Kidney (tissue), 14 donors: ENCODE data around the gene RBL2. TPM values are rescaled to one million over a fixed set of nuclear protein-coding genes. Genes with fewer than 3 reads are reported as not detected.

ENCODE experiments used
- DNase-seq, 5 donors: peaks; one replicate each; pipeline ENCODE4 v3.0.0-alpha.2; 2013 to 2020
- FAIRE-seq: peaks from 2 replicates; lab custom pipeline; 2012; peaks lifted over from hg19 to GRCh38; lab: Jason Lieb, UNC
- H3K27ac ChIP-seq, 2 donors: one replicate each; pipeline ENCODE4 v1.7.0; 2013; ENCODE audit warnings: low read depth in 2 of 2, low read length in 2 of 2, inconsistent platforms in 1 of 2
- H3K27me3 ChIP-seq: one replicate; pipeline ENCODE4 v1.7.1; 2013; ENCODE audit warnings: low read length, inconsistent platforms; ENCODE audit not compliant: control insufficient read depth, insufficient read depth
- H3K36me3 ChIP-seq, 3 donors: one replicate each; pipeline versions ENCODE4 v1.7.0 to v1.7.1; 2013; ENCODE audit warnings: low read length in 3 of 3, control low read depth in 1 of 3, inconsistent platforms in 1 of 3; ENCODE audit not compliant: insufficient read depth in 3 of 3, control insufficient read depth in 2 of 3
- H3K4me1 ChIP-seq, 3 donors: one replicate each; pipeline versions ENCODE4 v1.7.0 to v1.7.1; 2013; ENCODE audit warnings: low read length in 3 of 3, inconsistent platforms in 1 of 3, low read depth in 1 of 3; ENCODE audit not compliant: control insufficient read depth in 2 of 3, insufficient read depth in 2 of 3
- H3K4me3 ChIP-seq, 3 donors: one replicate each; pipeline versions ENCODE4 v1.7.0 to v1.8.1; 2013; ENCODE audit warnings: low read length in 3 of 3, control low read depth in 1 of 3, inconsistent platforms in 1 of 3
- H3K9ac ChIP-seq, 3 donors: one replicate each; pipeline versions ENCODE4 v1.7.0 to v1.7.1; 2013; ENCODE audit warnings: low read length in 3 of 3, control low read depth in 1 of 3, inconsistent platforms in 1 of 3
- H3K9me3 ChIP-seq, 3 donors: one replicate each; pipeline versions ENCODE4 v1.7.0 to v1.7.1; 2013; ENCODE audit warnings: low read length in 3 of 3, control low read depth in 1 of 3, inconsistent platforms in 1 of 3; ENCODE audit not compliant: control insufficient read depth in 2 of 3, insufficient read depth in 1 of 3
- intact Hi-C: fragments of 100-400 bp; cut with DNase I; formaldehyde crosslinking; loops from one replicate; pipeline ENCODE4 v1.11.1; 2022
- polyA plus RNA-seq: library from polyadenylated mRNA; stranded (reverse); fragments of 350-450 nt; fragmentation: Illumina TruSeq; extraction: RNeasy Lipid Tissue Mini Kit (QIAGEN cat#74804); gene quantifications from one replicate; pipeline ENCODE4 v1.2.3, GENCODE V29; 2014; ENCODE audit warnings: low read depth, low replicate concordance; ENCODE audit not compliant: insufficient read depth
- total RNA-seq: library from RNA; stranded (reverse); fragmentation: NEBNext Ultra II Directional; extraction: Animal tissue kit (Norgen Biotek cat#: 25700); gene quantifications from one replicate; pipeline ENCODE4 v1.2.1, GENCODE V29; 2021
- TF ChIP-seq, protein P1 (sequence below): IDR thresholded peaks from 3 replicates; pipeline ENCODE4 v1.5.1; 2012; ENCODE audit warnings: mild to moderate bottlenecking, moderate library complexity, borderline replicate concordance; ENCODE audit not compliant: insufficient read depth; ENCODE audit errors: extremely low read depth
- donor health status: control.
- donor health status: control.
- donor health status: control.
- donor health status: control.
- donor health status: control.
- donor health status: DM: yes; HTN: yes; CAD: no.
- donor health status: Normal renal cell carcinoma (clear cell type).

RBL2 gene
- total and polyA plus RNA-seq, 2 donors from 2014 or later, result 22.7 to 67.9 TPM

- H3K4me1 ChIP-seq, result peaks cover 10 to 27% (median 24%) of the 10 kb centered on the region in 3 donors
- peak overlapping the region; percentile 59 to 68 for H3K27ac ChIP-seq
- peaks cover 0 to 10% (median 6%) of the 10 kb centered on the region in 3 donors for H3K36me3 ChIP-seq
- peak overlapping the region in 2 of 3 donors; percentile 73 to 76 for H3K4me3 ChIP-seq
- no peaks in the 10 kb centered on the region for H3K27me3 ChIP-seq
- no peak for FAIRE-seq
- intact Hi-C loops, result no loop called here
- peak in 1 of 5 donors; percentile 9 for DNase-seq
- TF ChIP-seq, protein P1, sequence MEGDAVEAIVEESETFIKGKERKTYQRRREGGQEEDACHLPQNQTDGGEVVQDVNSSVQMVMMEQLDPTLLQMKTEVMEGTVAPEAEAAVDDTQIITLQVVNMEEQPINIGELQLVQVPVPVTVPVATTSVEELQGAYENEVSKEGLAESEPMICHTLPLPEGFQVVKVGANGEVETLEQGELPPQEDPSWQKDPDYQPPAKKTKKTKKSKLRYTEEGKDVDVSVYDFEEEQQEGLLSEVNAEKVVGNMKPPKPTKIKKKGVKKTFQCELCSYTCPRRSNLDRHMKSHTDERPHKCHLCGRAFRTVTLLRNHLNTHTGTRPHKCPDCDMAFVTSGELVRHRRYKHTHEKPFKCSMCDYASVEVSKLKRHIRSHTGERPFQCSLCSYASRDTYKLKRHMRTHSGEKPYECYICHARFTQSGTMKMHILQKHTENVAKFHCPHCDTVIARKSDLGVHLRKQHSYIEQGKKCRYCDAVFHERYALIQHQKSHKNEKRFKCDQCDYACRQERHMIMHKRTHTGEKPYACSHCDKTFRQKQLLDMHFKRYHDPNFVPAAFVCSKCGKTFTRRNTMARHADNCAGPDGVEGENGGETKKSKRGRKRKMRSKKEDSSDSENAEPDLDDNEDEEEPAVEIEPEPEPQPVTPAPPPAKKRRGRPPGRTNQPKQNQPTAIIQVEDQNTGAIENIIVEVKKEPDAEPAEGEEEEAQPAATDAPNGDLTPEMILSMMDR, result no peak
- no peaks in the 10 kb centered on the region for H3K9me3 ChIP-seq
- H3K9ac ChIP-seq, result peak overlapping the region in 1 of 3 donors; percentile 35
Observed at GRCh38 chr16:53501216-53501859, 67.1 kb downstream of the RBL2 start.

DNA sequence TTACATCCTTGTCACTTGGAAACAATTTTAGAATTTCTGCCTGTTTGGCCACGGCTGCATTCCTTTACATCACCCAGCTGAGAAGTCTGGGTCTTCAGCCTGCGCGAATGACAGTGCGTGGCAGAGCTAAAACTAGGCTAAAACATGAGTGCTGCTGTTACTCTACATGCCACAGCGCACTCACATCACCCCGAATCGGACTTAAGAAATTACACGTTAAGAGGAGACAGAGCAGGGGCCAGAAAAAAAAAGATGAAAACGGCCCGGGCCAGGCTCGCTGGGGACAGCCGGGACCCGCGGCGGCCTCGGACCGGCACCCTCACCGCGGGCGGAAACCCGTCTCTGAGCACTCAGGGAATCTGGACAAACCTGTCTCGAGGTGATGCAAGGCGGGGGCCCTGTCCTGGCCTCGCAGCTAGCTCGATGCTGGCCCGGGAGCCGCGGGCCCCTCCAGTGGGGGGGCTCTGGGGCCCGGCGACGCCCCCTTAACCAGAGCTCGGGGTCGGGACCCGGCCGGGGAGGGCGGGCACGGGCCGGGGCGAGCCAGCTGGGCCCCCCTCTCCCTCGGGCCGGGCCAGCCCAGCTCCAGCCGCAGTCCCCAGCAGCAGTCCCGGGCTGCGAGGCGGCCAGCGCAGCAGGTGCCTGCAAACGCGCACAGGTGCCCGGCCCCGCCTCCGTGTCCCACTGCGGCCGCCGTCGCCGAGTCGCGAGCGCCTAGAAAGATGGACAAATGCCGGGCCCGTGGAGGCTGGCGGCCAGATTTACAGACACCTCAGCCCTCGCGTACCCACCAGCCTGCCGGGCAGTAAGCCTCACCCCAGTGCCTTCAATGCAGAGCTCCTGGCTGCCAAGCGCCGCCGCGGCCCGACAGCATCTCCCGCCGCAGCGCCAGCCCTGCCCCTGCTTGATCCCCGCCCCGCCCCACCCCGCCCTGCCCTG, 68.3 kb downstream of the RBL2 start, which contains the start of gene AKTIP:
AKTIP (minus strand) TSS at position 879 of the 939 bp plus-strand sequence. CDS start 2,950 bp downstream, outside the sequence.
- H3K27ac ChIP-seq, result peak within 1 kb of the TSS; percentile 96 to 98
- TF ChIP-seq, protein P1, result no peak
- DNase-seq (peak; percentile 41 to 91 (median 73)), FAIRE-seq (no peak)
- peak within 1 kb of the TSS; percentile 63 to 78 (median 74) for H3K9ac ChIP-seq
- H3K9me3 ChIP-seq, result no peaks in the 10 kb centered on the region
- peak within 1 kb of the TSS; percentile 67 to 76 (median 73) for H3K4me3 ChIP-seq
- H3K36me3 ChIP-seq, result peaks cover 0 to 4% (median 1%) of the 10 kb centered on the region in 3 donors
- peaks cover 10 to 27% (median 24%) of the 10 kb centered on the region in 3 donors for H3K4me1 ChIP-seq
- no peaks in the 10 kb centered on the region for H3K27me3 ChIP-seq
- intact Hi-C loops, result no loop called here

- Histone ChIP-seq H3K27ac (peak overlapping the region; percentile 96 to 98), H3K9me3 (no peaks in the 10 kb centered on the region), H3K4me1 (peaks cover 10 to 27% (median 24%) of the 10 kb centered on the region in 3 donors), H3K4me3 (peak overlapping the region; percentile 64 to 76 (median 67)), H3K9ac (peak overlapping the region; percentile 38 to 66 (median 58)), H3K36me3 (peaks cover 0 to 4% (median 0%) of the 10 kb centered on the region in 3 donors), H3K27me3 (no peaks in the 10 kb centered on the region)
- intact Hi-C loops, result no loop called here
- peak; percentile 100 for DNase-seq
- TF ChIP-seq, protein P1, result no peak
- FAIRE-seq, result peak; percentile 97
Observed at GRCh38 chr16:53503270-53503923, 69.1 kb downstream of the RBL2 start.
